HG03565 (cell line): ENCODE measurements around the gene RPS19BP1.
A peak's percentile ranks its signal among the peaks of the same experiment; 100 is the strongest.
"Not testable (repeated sequence)": the region's sequence is repeated elsewhere in the genome, so short reads cannot be mapped to it uniquely, and the experiment has no call there.

Source experiments
- ATAC-seq: cut with Tn5 transposase; IDR thresholded peaks from one replicate; pipeline ENCODE4 v1.9.1; 2021; ENCODE audit warnings: mild to moderate bottlenecking, moderate library complexity; ENCODE audit not compliant: unreplicated experiment

The RPS19BP1 gene

DNA sequence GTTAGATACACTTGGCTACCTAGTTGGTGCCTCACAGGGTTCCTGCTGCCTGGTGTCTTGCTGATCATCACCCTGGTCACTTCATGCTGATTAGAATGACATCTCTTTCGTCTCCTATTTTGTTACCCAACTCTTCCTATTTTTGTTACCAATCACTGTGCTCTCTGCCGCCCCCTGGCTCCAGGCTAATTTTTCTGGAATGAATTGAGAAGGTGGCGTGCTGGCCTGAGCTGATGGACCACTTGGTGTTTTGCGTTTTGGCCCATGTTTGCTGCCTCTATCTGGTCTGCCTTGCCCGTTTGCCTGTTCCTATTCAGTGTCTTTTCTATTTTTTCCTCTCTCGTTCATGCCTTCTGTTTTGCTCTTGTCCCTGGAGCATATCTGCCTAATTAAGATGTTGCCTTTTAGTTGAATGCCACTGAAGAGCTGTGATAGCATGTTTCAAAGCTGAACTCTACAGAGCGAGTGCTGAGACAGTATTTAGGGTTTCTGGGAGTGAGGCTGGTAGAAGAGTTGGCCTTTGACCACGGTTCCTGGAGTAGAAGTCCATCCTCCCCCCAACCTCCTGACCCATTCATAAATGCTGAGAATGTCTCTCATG, 18.1 kb downstream of the RPS19BP1 start:
- ATAC-seq, result no peak

DNA sequence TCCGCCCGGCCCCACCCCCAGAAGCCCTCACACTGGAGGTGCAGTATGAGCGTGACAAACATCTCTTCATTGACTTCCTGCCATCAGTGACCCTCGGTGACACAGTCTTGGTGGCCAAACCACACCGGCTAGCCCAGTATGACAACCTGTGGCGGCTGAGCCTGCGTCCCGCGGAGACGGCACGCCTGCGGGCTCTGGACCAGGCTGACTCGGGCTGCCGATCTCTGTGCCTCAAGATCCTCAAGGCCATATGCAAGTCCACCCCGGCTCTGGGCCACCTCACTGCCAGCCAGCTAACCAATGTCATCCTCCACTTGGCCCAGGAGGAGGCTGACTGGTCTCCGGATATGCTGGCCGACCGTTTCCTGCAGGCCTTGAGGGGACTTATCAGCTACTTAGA, 18.8 kb downstream of the RPS19BP1 start:
- ATAC-seq, result no peak

DNA sequence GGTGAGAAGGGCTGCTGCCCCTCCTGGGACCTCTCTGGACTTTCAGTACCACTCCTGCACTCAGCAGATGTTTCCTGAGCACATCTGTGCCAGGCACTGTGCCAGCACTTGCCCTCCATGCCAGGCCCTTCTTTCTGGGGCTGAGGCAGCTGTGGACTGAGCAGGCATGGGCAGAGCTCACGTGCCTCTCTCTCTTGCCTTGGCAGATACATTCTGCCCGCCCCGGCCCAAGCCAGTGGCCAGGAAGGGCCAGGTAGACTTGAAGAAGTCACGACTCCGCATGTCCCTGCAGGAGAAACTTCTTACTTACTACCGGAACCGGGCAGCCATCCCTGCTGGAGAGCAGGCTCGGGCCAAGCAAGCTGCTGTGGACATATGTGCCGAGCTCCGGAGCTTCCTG, 20.5 kb downstream of the RPS19BP1 start:
- ATAC-seq, result no peak

DNA sequence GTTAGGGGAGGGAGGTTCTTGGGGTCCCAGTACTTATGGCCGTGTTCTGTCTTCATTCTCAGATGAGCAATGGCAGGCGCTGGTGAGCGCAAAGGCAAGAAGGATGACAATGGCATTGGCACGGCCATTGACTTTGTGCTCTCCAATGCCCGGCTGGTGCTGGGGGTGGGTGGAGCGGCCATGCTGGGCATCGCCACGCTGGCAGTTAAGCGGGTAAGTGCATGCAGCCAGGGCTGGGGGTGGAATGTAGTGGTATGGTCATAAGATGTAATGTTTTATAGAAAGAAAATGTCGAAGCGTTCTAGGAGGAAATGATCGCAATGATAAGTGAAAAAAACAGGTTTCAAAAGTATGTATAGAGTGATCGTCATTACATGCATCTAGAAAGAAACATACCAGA, 21.3 kb downstream of the RPS19BP1 start:
- ATAC-seq, result no peak

DNA sequence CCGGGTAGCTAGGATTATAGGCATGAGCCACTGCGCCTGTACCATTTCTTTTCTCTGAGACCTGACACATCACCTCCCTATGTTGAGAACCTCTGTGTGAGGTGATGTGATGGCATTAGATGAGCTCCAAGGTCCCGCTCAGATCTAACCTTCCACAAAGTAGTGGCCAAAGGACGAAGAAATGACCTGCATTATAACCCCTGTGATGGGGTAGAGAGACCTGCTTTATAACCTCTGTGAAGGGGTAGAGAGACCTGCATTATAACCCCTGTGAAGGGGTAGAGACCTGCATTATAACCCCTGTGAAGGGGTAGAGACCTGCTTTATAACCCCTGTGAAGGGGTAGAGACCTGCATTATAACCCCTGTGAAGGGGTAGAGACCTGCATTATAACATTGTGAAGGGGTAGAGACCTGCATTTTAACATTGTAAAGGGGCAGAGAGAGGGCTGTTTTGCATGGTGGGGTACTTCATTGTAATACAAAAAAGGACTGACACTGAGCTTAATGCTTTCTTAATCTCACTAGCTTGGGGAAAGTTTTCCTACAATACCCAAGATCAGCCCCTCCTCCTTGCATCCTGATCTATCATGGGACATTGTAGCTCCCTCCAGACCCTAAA, 21.9 kb downstream of the RPS19BP1 start:
- ATAC-seq, result no peak

DNA sequence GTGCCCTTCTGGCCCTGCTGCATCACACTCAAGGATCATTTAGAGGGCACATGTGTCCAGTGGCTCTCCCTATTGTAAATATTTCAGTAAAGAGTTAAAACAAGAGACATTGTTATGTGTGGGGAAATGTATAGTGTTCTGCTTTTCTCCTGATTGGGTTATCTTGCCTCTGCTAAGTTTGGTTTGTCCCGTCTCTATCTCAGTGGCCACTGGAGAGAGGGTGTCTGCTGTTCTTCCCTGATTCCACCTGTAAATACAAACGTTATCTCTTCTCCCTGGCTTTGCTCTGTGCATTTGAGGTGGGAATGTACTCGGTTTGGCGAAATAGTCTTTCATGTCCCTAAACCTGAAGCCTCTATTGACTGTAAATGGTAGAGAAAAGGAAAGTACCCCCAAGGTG, 24.2 kb downstream of the RPS19BP1 start:
- no peak for ATAC-seq

DNA sequence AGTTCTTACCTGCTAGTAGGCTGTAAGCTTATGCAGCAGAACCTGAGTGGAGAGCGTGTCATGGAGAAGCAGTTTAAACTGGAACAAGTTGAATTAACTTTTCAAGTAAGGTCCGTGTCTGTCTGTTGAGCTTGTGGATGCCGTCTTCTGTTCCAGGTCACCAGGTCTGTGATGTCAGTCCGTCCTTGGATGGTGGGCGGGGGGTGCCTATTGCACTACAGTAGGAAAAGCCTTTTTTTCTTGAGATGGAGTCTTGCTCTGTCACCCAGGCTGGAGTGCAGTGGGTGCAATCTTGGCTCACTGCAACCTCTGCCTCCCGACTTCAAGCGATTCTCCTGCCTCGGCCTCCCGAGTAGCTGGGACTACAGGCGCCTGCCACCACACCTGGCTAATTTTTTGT, 25.5 kb downstream of the RPS19BP1 start:
- not testable (repeated sequence) for ATAC-seq

DNA sequence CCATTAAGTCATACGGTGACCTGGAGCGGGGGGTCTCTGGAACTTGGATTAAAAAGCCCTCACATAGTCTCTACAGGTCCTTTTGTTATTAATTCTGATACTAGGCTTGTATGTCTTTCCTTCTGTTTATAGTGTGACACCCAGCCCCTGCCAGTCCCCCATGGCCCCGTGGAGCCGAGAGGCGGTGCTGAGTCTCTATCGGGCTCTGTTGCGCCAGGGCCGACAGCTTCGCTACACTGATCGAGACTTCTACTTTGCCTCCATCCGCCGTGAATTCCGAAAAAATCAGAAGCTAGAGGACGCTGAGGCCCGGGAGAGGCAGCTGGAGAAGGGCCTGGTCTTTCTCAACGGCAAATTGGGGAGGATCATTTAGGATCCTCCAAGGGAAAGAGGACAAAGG, 28.5 kb downstream of the RPS19BP1 start:
- ATAC-seq, result no peak

DNA sequence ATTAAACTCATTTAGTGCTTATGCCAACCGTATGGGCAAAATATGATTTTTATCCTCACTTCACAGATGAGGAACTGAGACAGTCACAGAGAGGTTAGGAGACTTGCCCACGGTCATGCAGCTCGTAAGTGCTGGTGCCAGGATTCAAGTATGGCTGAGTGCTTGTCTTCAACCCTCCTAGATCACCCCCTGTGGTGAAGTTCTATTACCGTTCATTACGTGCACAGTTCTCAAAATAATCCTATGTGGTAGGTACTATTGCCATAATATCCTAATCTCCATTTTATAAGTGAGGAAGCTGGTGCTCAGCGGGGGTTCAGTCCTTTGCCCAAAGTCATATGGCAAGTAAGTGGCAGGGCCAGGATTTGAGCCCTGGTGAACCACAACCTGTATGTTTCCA, 28.9 kb downstream of the RPS19BP1 start:
- no peak for ATAC-seq

DNA sequence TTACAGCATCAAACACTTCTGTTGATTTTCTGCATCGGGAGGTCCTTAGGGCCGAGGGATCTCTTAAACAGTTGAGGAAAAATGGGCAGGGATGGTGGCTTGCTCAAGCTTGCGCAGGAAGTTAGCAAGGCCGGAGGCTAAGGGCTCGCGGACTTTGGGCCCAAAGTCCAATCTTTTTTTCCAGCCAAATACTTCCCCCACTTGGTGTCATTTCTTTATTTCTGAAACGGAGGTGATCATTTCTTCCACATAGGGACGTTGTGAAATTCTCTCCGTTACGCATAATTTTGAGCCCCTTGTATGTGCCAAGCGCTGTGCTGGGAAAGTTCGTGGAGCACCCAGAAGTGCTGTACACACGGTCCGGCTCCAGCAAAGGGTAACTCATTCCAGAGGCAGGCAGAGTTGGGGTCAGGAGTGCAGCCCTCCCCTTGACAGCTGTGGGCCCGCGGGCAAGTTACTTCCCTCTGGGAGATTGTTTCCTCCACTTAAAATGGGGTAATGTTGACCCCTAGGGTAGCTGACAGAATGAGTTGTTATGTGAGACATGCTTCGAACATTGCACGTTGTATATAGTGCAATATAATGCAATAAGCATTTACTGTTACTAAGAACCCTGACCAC, 29.6 kb downstream of the RPS19BP1 start:
- ATAC-seq, result no peak

DNA sequence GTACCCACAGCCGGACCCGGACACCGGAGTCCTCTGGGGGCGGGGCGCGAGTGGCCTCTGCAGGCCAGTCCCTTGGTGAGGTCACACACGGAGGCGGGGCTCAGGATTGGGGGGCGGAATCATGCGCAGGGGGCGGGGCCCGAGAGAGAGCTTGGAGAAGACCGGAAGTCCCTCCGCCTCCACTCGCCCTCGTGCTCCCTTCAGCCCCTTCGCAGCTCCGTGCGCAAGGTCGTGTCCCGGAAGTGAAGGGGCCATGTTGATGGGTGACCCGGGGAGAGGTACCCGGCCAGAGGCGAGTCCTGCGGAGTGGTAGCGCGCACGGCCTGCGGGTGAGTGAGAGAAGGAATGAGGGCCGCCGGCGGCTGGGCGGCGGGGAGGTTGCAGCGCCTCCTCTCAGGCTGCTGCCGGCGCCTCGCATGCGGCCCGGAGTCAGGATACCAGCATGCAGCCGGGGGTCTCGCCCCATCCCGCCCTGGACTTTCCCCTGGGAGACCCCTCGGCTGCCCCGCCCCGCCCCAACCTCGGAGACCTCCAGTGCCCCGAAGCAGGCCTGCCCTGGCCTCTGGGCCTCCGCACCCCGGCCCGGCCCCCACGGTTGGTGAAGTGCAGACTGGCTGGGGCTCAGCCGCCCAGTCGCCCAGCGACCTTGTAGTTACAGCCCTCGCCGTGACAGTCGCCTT, 30.3 kb downstream of the RPS19BP1 start, which contains the start of gene MIEF1:
MIEF1 (plus strand) TSS at position 182 of the 680 bp plus-strand sequence. CDS start 9,005 bp downstream, outside the sequence.
- peak; percentile 76 for ATAC-seq

DNA sequence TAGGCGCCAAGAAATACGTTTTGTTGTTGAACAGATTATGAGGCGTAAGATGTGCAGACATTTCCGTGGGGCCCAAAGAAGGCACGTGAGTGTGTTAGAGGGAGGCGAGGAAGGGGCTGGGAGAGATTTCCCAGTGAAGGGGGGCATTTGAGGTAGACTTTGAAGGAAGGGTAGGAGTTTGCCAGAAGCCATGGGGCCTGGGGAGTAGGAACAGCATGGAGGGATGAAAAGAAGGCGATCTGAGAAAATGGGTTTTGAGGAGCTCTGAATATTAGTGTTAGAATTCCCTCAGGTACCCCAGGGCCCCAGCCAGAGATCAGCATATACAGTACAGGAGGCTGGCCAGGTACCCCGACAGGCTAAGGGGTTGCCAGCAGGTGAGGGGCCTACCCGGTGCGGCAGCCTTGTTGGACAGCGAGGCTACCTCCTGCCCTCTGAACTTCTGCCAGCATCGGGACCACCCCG, 30.9 kb downstream of the RPS19BP1 start:
- ATAC-seq, result no peak

DNA sequence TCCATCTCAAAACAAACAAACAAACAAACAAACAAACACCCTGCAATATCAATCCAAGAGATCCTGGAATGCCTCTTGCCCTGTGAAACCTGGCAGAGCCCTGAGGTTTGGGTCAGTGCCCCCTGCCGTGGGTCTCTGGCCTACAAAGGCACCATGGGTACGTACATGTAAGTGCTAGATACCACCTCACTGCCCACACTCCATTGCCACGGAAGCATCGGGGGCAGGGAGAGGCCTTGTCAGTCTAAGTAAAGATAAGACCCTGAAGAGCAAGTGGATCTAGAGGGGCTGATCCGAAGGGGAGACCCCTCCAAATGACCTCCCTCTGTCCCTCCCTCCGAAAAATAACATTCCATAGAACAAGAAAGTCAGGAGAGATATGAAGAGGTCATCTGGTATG, 32.4 kb downstream of the RPS19BP1 start:
- ATAC-seq, result no peak

DNA sequence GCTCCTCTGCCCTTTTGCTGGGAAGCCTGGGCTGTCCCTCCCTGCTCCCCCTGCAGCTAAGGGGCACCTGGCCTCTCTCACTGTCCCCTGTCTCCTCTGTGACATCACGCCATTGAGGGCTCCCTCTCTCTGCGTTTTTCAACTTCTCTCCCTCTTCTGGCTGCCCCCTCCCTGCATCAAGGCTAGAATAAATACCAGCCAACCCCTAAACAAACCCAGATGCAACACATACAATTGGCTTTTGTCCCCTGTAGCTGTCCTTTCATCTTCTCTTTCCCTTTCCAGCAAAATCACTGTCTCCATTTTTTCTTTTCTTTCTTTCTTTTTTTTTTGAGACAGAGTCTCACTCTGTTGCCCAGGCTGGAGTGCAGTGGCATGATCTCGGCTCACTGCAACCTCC, 33.7 kb downstream of the RPS19BP1 start:
- no peak for ATAC-seq

DNA sequence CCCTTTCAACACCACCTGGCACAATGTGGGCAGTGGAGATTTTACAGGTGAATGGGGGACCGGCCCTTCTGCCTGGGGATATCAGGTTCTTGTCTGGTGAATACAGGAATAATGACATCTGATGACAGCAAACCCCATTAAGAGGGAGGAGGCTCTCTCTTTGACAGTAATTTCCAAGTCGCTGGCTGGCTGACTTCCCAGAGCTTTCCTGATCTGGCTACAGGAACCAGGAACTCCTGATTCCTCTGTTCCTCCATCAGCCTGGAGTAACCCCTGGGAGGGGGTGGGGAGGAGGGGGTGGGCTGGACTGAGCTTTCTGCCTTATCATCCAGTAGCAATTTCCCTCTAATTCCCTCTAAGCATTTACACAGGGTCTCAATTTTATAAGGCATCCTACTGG, 34.2 kb downstream of the RPS19BP1 start:
- ATAC-seq, result no peak

DNA sequence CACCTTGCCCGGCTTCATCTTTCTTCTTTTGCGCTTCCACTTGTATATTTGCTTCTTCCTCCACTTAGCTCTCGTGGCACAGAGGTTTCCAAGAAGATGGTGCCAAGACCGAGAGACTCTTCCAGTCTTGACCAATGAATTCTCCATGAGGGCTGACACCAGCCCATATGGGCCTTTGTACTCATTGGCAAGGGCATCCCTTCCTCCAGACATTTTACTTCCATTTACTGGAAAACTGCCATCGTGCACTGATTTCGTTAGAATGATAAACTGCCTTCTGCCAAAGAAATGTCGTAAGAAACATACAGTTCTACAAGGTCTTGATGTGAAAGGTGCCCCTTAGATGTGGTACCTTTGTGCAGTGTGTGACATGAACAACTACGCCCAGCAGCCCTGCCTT, 35.1 kb downstream of the RPS19BP1 start:
- ATAC-seq, result no peak

DNA sequence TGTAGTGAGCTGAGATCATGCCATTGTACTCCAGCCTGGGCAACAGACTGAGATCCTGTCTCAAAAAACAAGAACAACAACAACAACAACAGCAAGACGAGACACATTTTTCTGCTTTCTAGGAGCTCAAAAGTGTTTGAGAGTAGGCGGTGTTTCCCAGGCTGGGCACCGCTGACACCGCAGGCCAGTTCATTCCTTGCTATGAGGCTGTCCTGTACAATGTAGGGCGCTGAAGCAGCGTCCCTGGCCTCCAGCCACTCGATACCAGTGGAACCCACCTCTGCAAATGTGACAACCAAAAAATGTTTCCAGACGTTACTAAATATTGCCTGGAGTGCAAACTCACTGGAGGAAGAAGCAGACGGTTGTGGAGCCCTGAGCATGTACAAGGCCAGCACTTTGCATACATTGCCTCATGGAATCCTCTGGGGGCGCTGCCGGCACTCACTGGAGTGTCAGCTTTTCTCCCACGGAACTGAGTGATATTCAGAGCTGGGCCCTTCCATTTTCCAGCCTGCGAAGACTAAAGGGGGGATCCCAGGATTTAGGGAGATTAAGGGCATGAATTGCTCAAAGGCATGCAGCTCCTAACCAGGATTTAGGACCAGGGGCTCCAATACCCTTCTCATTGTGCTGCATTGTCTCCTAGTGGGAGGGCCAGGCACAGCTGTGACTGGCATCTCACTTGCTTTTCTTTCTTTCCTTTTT, 36.3 kb downstream of the RPS19BP1 start:
- no peak for ATAC-seq

DNA sequence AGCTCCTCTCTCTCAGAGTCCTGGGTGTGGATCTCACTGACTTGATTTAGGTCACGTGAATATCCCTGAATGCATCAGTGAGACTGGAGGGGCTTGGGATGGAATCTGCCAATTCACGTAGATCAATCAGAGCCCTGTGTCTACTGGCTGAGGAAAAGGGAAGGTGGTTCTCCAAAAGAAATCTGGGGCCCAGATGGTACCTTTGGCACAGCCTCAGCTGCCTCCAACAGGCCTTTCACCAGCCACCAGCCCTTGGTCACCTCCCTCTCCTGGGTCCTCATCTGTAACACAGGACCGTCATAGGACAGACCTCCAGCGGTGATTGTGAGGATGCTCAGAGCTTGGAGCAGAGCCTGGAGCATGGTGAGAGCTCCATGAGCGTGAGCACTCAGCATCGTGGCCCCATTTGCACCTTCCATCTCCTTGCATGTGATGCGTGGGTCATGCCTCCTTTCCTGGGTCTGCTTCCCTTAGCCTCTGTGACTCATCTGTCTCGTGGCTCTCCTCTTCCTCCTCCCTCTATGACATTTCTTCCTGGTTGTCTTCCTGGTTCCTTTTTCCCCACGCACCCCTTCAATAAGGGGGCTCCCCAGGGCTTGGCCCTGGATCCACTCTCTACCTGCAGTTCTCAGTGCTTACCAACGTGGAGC, 38.0 kb downstream of the RPS19BP1 start:
- no peak for ATAC-seq

DNA sequence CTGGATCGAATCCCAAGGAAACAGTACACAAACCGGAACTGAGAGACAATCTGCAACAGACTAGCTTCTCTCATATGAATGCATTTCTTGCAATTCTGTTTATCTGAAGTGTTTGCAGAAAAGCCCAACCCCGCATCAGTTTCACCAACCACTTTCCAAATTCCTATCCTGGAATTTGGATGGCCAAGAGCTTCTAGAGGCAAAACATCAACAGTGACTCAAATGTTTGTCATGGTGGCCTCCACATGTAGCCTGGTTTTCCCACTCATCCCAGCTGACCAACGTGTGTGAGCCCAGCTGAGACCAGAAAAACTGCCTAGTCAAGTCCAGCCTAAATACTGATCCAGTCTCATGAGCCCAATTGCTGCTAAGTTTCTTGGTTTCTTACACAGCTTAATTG, 38.8 kb downstream of the RPS19BP1 start:
- ATAC-seq, result no peak

DNA sequence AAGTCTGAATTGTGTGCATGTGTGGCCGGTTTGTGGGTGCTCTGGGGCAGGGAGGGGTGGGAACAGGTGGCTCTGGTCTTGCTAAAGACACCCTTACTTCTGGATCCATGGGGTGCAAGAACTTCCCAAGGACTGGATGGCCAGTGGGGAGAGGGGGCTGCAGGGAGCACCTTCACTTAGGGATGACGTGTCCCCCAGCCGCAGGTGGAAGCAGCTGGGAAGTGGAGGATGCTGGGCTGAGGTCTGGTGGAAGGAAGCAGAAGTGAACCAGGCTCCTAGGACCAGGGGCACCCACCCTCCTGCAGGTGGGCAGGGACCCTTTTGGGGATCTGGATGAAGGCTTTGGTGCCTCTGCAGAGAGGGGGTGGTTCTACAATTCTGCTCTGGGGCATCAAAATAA, 40.4 kb downstream of the RPS19BP1 start:
- no peak for ATAC-seq

DNA sequence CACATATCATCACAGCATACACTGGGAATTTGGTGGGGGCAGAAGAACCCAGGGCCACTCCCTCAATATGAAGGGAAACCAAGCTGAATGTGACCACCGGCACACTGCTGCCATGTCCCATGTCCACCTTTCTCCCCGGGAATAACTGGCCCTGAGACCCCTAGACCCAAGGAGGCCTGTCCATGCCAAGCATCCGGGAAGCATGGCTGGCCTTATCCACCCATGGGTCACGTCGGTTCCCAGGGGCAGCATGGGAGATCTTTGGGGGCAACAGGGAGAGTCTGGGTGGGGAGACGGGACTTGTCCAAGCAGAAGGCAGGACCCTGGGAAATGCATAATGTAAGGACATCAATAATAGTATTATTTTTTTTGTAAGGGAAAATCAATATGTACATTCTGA, 40.9 kb downstream of the RPS19BP1 start:
- no peak for ATAC-seq
